Breast epithelium (tissue), 4 donors: ENCODE results near the gene SLC22A25. TPM values are rescaled to one million over a fixed set of nuclear protein-coding genes. Genes with fewer than 3 reads are reported as not detected.
"Not testable (repeated sequence)": the region's sequence is repeated elsewhere in the genome, so short reads cannot be mapped to it uniquely, and the experiment has no call there.

ENCODE experiments used
- DNase-seq, 2 donors: peaks; one replicate each; pipeline ENCODE4 v3.0.0-alpha.2; 2019; ENCODE audit warnings: low spot score in 2 of 2
- H3K27ac ChIP-seq, 2 donors: fragments of 200-600 bp; sonication (generic) in 1 of 2; one replicate each; pipeline ENCODE4 v1.5.1; 2016 to 2019; ENCODE audit warnings: mild to moderate bottlenecking in 1 of 2
- H3K27me3 ChIP-seq, 2 donors: fragments of 200-600 bp; sonication (generic) in 1 of 2; one replicate each; pipeline versions ENCODE4 v1.5.1 to v1.6.0; 2017 to 2019; ENCODE audit warnings: control low read depth in 1 of 2, mild to moderate bottlenecking in 1 of 2
- H3K36me3 ChIP-seq: fragments of 200-600 bp; one replicate; pipeline ENCODE4 v1.5.1; 2019
- H3K4me1 ChIP-seq, 2 donors: fragments of 200-600 bp; sonication (generic); one replicate each; pipeline ENCODE4 v1.5.1; 2016 to 2019; ENCODE audit warnings: control low read depth in 1 of 2
- H3K4me3 ChIP-seq, 3 donors: fragments of 200-600 bp; sonication (generic); 1 replicate in 2 of 3; 2 replicates in 1 of 3; pipeline ENCODE4 v1.5.1; 2016 to 2019; ENCODE audit warnings: mild to moderate bottlenecking in 3 of 3, moderate library complexity in 2 of 3
- H3K9me3 ChIP-seq, 2 donors: fragments of 200-600 bp; sonication (generic) in 1 of 2; one replicate each; pipeline ENCODE4 v1.5.1; 2016 to 2019; ENCODE audit warnings: control low read depth in 1 of 2
- POLR2A ChIP-seq: fragments of 450-650 bp; IDR thresholded peaks from one replicate; pipeline ENCODE4 v1.6.1; 2016; ENCODE audit warnings: antibody characterized with exemption, mild to moderate bottlenecking, moderate library complexity
- POLR2AphosphoS5 ChIP-seq, 3 donors: sonication (generic); formaldehyde crosslinking; IDR thresholded peaks; one replicate each; pipeline ENCODE4 v1.6.1; 2017; ENCODE audit warnings: antibody characterized with exemption in 3 of 3
- intact Hi-C: fragments of 100-400 bp; cut with DNase I; formaldehyde crosslinking; loops from one replicate; pipeline ENCODE4 v1.15.1; 2023; ENCODE audit warnings: low total_unique reads
- total RNA-seq, 3 donors: library from RNA; depleted of rRNA; stranded (reverse); fragments of >200 nt; gene quantifications; one replicate each; pipeline ENCODE4 v1.1.0, GENCODE V29; 2016
- TF ChIP-seq, protein P1 (sequence below), 3 donors: fragments of 450-650 bp; IDR thresholded peaks; one replicate each; pipeline ENCODE4 v1.5.1; 2016 to 2017; ENCODE audit warnings: antibody characterized with exemption in 3 of 3, mild to moderate bottlenecking in 3 of 3, moderate library complexity in 3 of 3

SLC22A25 gene
- total RNA-seq, 3 donors from 2014 or later: 0.48 TPM; not detected in 2

DNA sequence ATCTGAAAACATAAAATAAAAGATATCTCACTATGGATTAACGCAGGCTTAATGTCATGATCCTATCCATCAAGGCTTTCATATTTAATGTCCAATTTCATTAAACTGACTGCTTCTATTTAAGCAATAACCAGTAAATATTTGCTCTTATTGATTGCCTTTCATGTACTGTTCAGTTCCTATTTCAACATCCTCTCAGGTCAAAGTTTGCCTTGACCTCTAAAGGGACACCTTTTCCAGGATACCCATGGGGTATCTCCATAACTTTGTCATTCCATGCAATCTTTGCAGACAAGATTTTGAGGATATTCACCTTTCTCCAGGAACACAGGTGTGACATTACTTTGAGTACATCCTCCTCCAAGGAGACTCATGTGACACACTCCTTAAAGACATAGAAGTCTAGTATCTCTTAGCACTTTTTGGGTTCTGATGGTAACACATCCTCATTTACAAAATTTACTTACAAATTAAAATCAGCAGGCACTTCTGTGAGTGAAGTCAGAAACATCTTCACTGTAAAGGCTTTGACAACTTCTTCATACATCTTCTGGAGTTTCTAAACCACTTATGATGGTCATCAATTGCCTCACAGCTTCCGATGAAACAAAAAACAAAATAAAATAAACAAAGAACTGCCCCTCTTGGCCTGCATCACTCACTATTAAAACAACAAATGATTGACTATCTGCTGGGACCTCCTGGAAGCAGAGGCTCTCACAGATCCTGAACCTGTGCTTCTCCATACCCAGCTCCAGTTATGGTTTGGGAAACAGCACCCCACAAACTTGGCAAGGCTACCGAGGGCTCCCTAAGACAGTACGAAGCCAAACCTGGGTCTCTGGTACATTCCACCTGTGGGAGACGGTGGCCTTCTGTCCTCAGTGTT is 7.0 kb upstream of the SLC22A25 start:
- H3K27ac ChIP-seq: no peak overlapping the region

DNA sequence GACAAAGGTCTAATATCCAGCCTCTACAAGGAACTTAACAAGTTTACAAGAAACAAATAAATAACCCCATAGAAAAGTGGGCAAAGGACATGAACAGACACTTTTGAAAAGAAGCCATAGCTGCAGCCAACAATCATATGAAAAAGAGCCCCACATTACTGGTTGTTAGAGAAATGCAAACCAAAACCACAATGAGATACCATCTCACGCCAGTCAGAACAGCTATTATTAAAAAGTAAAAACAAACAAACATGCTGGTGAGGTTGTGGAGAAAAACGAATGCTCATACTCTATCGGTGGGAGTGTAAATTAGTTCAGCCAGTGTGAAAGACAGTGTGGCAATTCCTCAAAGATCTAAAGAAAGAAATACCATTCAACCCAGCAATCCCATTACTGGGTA is 5.6 kb upstream of the SLC22A25 start:
- Histone ChIP-seq H3K36me3 (no peaks in the 10 kb centered on the region), H3K27me3 (no peaks in the 10 kb centered on the region), H3K4me3 (no peak overlapping the region), H3K27ac (no peak overlapping the region), H3K4me1 (no peaks in the 10 kb centered on the region), H3K9me3 (no peaks in the 10 kb centered on the region)
- TF ChIP-seq, protein P1, sequence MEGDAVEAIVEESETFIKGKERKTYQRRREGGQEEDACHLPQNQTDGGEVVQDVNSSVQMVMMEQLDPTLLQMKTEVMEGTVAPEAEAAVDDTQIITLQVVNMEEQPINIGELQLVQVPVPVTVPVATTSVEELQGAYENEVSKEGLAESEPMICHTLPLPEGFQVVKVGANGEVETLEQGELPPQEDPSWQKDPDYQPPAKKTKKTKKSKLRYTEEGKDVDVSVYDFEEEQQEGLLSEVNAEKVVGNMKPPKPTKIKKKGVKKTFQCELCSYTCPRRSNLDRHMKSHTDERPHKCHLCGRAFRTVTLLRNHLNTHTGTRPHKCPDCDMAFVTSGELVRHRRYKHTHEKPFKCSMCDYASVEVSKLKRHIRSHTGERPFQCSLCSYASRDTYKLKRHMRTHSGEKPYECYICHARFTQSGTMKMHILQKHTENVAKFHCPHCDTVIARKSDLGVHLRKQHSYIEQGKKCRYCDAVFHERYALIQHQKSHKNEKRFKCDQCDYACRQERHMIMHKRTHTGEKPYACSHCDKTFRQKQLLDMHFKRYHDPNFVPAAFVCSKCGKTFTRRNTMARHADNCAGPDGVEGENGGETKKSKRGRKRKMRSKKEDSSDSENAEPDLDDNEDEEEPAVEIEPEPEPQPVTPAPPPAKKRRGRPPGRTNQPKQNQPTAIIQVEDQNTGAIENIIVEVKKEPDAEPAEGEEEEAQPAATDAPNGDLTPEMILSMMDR (IDR thresholded peaks at IDR 0.05): no peak
- TF ChIP-seq POLR2AphosphoS5 (IDR thresholded peaks at IDR 0.05) (no peak), POLR2A (no peak)
- intact Hi-C loops: loop anchor here (10.0 kb wide), 1 partner anchor 424 kb away; no protein-coding TSS in a partner anchor
- no peak for DNase-seq

More for the DNA sequence above, 7.0 kb upstream of the SLC22A25 start:
- no peak for TF ChIP-seq POLR2AphosphoS5 (IDR thresholded peaks at IDR 0.05)
- TF ChIP-seq, protein P1 (IDR thresholded peaks at IDR 0.05): no peak
- TF ChIP-seq POLR2A: no peak
- no peaks in the 10 kb centered on the region for H3K36me3 ChIP-seq
- intact Hi-C loops: no loop called here
- no peaks in the 10 kb centered on the region for H3K9me3 ChIP-seq
- H3K4me3 ChIP-seq: no peak overlapping the region
- DNase-seq: no peak
- H3K4me1 ChIP-seq: no peaks in the 10 kb centered on the region
- H3K27me3 ChIP-seq: no peaks in the 10 kb centered on the region

DNA sequence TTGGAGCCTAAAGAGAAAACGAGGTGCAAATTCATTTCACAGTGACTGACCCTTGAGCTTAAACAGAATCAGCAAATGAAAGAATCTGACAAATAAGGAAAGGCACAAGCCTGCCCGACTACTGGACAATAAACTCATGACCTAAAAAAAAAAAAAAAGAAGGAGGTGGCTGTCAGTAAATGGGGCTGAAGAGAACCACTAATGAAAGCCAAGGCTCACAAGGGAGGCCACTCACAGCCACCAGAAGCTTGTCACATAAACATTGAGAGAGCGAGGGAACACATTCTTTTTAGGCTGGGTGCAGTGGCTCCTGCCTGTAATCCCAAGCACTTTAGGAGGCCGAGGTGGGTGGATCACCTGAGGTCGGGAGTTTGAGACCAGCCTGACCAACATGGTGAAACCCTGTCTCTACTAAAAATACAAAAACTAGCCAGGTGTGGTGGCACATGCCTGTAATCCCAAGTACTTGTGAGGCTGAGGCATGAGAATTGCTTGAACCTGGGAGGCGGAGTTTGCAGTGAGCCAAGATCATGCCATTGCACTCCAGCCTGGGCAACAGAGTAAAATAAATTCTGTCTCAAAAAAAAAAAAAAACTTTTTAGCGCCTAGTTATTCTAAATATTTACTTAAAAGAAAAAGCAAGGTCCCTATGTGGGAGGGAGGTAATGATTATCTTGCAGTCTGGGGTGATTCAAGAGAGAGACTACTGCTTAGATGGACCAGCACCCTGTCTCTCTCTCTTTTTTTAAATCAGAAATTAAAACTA is 4.0 kb upstream of the SLC22A25 start:
- not testable (repeated sequence) for DNase-seq, H3K4me1 ChIP-seq, H3K27me3 ChIP-seq, H3K9me3 ChIP-seq, H3K4me3 ChIP-seq, H3K27ac ChIP-seq, H3K36me3 ChIP-seq
- intact Hi-C loops: loop anchor here (10.0 kb wide), 1 partner anchor 423 kb away; no protein-coding TSS in a partner anchor

DNA sequence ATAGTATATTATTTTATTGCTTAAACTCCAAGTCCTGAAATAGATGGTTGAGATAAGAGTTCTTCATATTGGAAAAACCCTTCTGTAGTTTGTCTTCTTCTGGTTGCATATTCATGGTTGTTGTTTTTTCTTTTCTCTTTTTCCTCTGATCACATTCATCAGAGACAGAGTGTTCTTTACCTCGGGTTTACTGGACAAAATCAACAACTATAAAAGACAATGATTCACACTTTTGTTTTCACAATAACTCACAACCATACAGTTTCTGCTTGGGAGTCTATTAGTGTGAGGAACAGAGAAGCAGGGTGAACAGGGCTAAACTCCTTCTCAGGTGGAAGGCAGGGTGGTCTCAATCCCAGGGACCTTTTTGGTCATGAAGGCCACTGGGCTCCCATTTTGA is 2.6 kb upstream of the SLC22A25 start:
- Histone ChIP-seq H3K4me3 (no peak overlapping the region), H3K27me3 (no peaks in the 10 kb centered on the region), H3K36me3 (no peaks in the 10 kb centered on the region), H3K4me1 (no peaks in the 10 kb centered on the region), H3K27ac (no peak overlapping the region), H3K9me3 (no peaks in the 10 kb centered on the region)
- DNase-seq: no peak
- intact Hi-C loops: loop anchor here (10.0 kb wide), 1 partner anchor 421 kb away; no protein-coding TSS in a partner anchor
- no peak for TF ChIP-seq POLR2AphosphoS5 (IDR thresholded peaks at IDR 0.05)
- TF ChIP-seq, protein P1 (IDR thresholded peaks at IDR 0.05): no peak
- no peak for TF ChIP-seq POLR2A

DNA sequence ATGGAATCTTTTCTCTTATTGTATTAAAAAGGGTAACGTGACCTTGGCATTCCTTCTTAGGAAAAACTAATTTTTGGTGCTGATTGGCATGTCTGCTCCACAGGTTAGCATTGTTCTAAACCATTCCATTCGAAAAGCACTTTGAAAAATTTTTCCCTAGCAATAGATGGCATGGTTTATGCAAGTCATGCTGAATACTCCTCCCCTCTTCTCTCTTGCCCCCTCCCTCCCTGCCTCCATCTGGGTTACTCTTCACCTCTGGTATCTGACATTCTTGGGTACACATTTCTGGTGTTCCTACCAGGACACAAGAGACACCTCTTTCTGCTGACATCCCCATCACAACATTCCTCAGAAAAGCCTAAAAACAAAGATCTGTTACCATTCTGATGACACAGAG is 1.5 kb upstream of the SLC22A25 start:
- H3K36me3 ChIP-seq: no peaks in the 10 kb centered on the region
- H3K4me1 ChIP-seq: no peaks in the 10 kb centered on the region
- DNase-seq: no peak
- H3K27ac ChIP-seq: no peak overlapping the region
- no peak for TF ChIP-seq POLR2AphosphoS5 (IDR thresholded peaks at IDR 0.05)
- TF ChIP-seq, protein P1 (IDR thresholded peaks at IDR 0.05): no peak
- no peak for TF ChIP-seq POLR2A
- intact Hi-C loops: loop anchor here (10.0 kb wide), 1 partner anchor 420 kb away; no protein-coding TSS in a partner anchor
- no peaks in the 10 kb centered on the region for H3K9me3 ChIP-seq
- H3K27me3 ChIP-seq: no peaks in the 10 kb centered on the region
- no peak overlapping the region for H3K4me3 ChIP-seq
